ENCODE results near the gene NOS3. TPM values are rescaled to one million over a fixed set of nuclear protein-coding genes. Genes with fewer than 3 reads are reported as not detected.

Gene NOS3
- total and polyA plus RNA-seq, 9 of the 15 experiments (the other 6 are each of a cell fraction or from before 2014, with no cell fraction given): 1.1 to 121 (median 23.6) TPM

DNA sequence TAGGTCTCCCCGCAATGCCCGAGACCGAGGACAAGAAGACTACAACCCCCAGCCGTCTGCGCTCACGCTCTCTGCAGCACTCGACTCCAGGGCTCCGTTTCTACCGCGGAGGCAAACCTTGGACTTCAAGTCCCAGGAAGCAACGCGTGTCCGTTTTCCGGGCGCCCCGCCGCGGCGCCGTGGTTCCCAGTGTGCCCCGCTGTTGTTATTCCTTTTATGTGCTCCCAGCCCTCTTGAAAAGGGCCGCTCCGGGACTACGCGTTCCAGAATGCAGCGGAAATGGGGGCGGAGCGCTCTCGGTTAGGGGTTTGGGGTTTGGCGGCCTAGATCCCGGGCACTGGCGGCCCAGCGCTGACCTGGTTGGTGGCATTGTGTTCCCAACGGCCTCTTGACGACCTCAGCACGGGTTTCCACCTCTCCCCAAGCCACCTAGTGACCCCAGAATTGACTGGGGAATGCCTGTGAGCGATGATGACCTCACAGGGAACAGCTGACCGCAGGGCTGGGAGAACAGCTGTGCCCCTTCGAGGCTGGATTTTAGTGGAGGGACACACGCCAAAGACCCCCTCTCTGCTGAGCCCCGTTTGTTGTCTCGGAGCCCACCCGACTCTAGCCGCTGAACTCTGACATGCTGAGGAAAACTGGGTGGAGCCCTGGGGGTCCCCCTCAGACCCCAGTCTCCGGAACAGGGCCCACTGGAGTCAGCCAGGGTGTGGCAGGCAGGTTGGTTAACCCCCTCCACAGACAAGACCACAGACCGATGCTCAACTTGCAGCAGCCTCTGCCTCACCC lies 67.4 kb downstream of the NOS3 start (continued):
- TF ChIP-seq KLF10 (CRISPR knock-in tag; IDR thresholded peaks at IDR 0.05) (no peak), THRAP3 (IDR thresholded peaks at IDR 0.05; ENCODE audit: borderline replicate concordance) (no peak), ZNF655 (CRISPR knock-in tag; IDR thresholded peaks at IDR 0.05) (no peak), CC2D1A (IDR thresholded peaks at IDR 0.05) (0 out of 2 replicates have a peak, but pooled peaks have one; percentile 12), ZBED1 (IDR thresholded peaks at IDR 0.05) (no peak; the same call in 1 of the 2 replicates), KDM2B (CRISPR knock-in tag; IDR thresholded peaks at IDR 0.05) (0 out of 2 replicates have a peak, but pooled peaks have one; percentile 52), ZC3H8 (IDR thresholded peaks at IDR 0.05) (no peak), ZNF511 (CRISPR knock-in tag; IDR thresholded peaks at IDR 0.05) (peak; percentile 47; the same call in 1 of the 2 replicates), FOXJ2 (tag; IDR thresholded peaks at IDR 0.05) (peak; percentile 85), TEAD4 (IDR thresholded peaks at IDR 0.05; ENCODE audit: low read length) (0 out of 2 replicates have a peak, but pooled peaks have one; percentile 14), TEAD4 (CRISPR knock-in tag; IDR thresholded peaks at IDR 0.05; ENCODE audit: borderline replicate concordance) (no peak), SPI1 (IDR thresholded peaks at IDR 0.05; ENCODE audit: borderline replicate concordance, low read depth, low read length) (peak; percentile 21; the same call in 1 of the 2 replicates), ZNF707 (CRISPR knock-in tag; conservative IDR thresholded peaks at IDR 0.05) (no peak), POLR2G (IDR thresholded peaks at IDR 0.05; ENCODE audit: low read depth, low read length) (peak; percentile 96)
- TF ChIP-seq, protein P1, sequence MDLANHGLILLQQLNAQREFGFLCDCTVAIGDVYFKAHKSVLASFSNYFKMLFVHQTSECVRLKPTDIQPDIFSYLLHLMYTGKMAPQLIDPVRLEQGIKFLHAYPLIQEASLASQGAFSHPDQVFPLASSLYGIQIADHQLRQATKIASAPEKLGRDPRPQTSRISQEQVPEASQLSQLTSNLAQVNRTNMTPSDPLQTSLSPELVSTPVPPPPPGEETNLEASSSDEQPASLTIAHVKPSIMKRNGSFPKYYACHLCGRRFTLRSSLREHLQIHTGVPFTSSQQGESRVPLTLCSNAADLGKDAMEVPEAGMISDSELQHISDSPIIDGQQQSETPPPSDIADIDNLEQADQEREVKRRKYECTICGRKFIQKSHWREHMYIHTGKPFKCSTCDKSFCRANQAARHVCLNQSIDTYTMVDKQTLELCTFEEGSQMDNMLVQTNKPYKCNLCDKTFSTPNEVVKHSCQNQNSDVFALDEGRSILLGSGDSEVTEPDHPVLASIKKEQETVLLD (IDR thresholded peaks at IDR 0.05): peak; percentile 20; the same call in 1 of the 2 replicates
- TF ChIP-seq, protein P2, sequence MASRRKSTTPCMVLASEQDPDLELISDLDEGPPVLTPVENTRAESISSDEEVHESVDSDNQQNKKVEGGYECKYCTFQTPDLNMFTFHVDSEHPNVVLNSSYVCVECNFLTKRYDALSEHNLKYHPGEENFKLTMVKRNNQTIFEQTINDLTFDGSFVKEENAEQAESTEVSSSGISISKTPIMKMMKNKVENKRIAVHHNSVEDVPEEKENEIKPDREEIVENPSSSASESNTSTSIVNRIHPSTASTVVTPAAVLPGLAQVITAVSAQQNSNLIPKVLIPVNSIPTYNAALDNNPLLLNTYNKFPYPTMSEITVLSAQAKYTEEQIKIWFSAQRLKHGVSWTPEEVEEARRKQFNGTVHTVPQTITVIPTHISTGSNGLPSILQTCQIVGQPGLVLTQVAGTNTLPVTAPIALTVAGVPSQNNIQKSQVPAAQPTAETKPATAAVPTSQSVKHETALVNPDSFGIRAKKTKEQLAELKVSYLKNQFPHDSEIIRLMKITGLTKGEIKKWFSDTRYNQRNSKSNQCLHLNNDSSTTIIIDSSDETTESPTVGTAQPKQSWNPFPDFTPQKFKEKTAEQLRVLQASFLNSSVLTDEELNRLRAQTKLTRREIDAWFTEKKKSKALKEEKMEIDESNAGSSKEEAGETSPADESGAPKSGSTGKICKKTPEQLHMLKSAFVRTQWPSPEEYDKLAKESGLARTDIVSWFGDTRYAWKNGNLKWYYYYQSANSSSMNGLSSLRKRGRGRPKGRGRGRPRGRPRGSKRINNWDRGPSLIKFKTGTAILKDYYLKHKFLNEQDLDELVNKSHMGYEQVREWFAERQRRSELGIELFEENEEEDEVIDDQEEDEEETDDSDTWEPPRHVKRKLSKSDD (conservative IDR thresholded peaks at IDR 0.05; ENCODE audit: low read length): no peak; the same call in 1 of the 2 replicates

Measured in K562 (cell line).